A673 (cell line): ENCODE results near the gene EBF4. TPM values are rescaled to one million over a fixed set of nuclear protein-coding genes. Genes with fewer than 3 reads are reported as not detected.

Source experiments
- BruUV-seq: library from RNA; stranded (reverse); fragments of 400-500 nt; replicated peaks from 2 replicates; lab custom pipeline; 2021; lab: Mats Ljungman, UMichigan
- CTCF ChIA-PET: fragments of 300-600 bp; sonication (Branson Sonifier 250); formaldehyde crosslinking; loops from one replicate; lab custom pipeline; 2022; ENCODE audit warnings: antibody characterized with exemption; lab: Charles Lee
- POLR2A ChIA-PET: fragments of 300-600 bp; sonication (Branson Sonifier 250); formaldehyde crosslinking; loops from one replicate; lab custom pipeline; 2022; ENCODE audit warnings: antibody characterized with exemption; ENCODE audit not compliant: low non-redundant PET; lab: Charles Lee
- DNase-seq: peaks from one replicate; pipeline ENCODE4 v3.0.0-alpha.2; 2015; ENCODE audit warnings: low spot score
- H3K27ac ChIP-seq: fragments of 200-600 bp; sonication (generic); 2 replicates; pipeline ENCODE4 v1.5.1; 2016; ENCODE audit warnings: mixed run types, low read depth, mild to moderate bottlenecking, mixed read lengths, antibody characterized with exemption, low read length; ENCODE audit not compliant: poor library complexity, severe bottlenecking
- H3K27me3 ChIP-seq: fragments of 200-600 bp; sonication (generic); replicated peaks from 2 replicates; pipeline ENCODE4 v1.6.1; 2017; ENCODE audit warnings: mixed run types, low read depth, mild to moderate bottlenecking, mixed read lengths, antibody characterized with exemption, low read length; ENCODE audit not compliant: insufficient read depth, poor library complexity
- H3K36me3 ChIP-seq: fragments of 200-600 bp; sonication (generic); 2 replicates; pipeline ENCODE4 v1.6.1; 2016; ENCODE audit warnings: mixed run types, mild to moderate bottlenecking, mixed read lengths, antibody characterized with exemption, low read length; ENCODE audit not compliant: insufficient read depth, poor library complexity, severe bottlenecking
- H3K4me1 ChIP-seq: fragments of 200-600 bp; sonication (generic); 2 replicates; pipeline ENCODE4 v1.6.1; 2017; ENCODE audit warnings: mixed run types, mild to moderate bottlenecking, mixed read lengths, antibody characterized with exemption, low read length; ENCODE audit not compliant: insufficient read depth, poor library complexity, severe bottlenecking
- H3K4me3 ChIP-seq: fragments of 200-600 bp; sonication (generic); 2 replicates; pipeline ENCODE4 v1.5.1; 2016; ENCODE audit warnings: low read depth, mixed run types, mild to moderate bottlenecking, mixed read lengths, low read length; ENCODE audit not compliant: poor library complexity, severe bottlenecking
- H3K9me3 ChIP-seq: fragments of 200-600 bp; sonication (generic); 2 replicates; pipeline ENCODE4 v1.6.1; 2016; ENCODE audit warnings: mixed run types, low read depth, mild to moderate bottlenecking, mixed read lengths, antibody characterized with exemption, low read length; ENCODE audit not compliant: poor library complexity, severe bottlenecking
- CTCF ChIP-seq: fragments of 300-800, 200-600 bp; sonication (generic); conservative IDR thresholded peaks from 2 replicates; pipeline ENCODE4 v1.5.1; 2017; ENCODE audit warnings: low read depth, mild to moderate bottlenecking, antibody characterized with exemption, low read length, moderate library complexity, mixed read lengths
- EZH2 ChIP-seq: fragments of 200-600 bp; sonication (generic); IDR thresholded peaks from 2 replicates; pipeline ENCODE4 v1.6.1; 2017; ENCODE audit warnings: borderline replicate concordance, low read depth, mild to moderate bottlenecking, mixed read lengths, antibody characterized with exemption, low read length; ENCODE audit not compliant: poor library complexity, severe bottlenecking
- intact Hi-C: fragments of 100-400 bp; cut with micrococcal nuclease; formaldehyde crosslinking; loops from one replicate; pipeline ENCODE4 v1.10.0; 2022; ENCODE audit not compliant: unreplicated experiment
- total RNA-seq: library from RNA; stranded (reverse); gene quantifications from 2 replicates; pipeline ENCODE4 v1.2.3, GENCODE V29; 2021

EBF4 gene
- total RNA-seq, 1 experiment from 2014 or later = 0.52 TPM

DNA sequence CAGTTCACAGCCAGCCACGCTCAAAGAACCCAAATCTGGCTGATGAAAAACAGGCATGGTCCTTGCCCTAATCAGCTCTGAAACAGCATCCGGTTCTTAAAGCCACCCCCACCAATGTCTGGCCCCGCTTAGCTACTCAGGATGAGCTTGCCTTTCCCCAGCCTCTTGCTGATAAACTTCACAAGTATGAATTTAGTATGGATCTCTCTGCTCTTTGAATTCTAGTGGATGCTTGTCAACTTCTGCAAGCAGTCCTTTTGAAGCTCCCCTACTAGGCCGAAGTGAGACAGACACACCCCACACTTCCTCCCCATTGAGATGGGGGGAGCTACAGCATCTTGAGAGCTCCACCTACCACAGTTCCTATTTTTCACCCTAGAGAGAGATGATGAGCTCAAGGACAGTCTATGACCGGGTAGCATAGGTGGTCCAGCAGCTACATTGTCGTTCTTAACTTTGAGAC lies 36.7 kb downstream of the EBF4 start:
- H3K9me3 ChIP-seq = no peaks in the 10 kb centered on the region
- H3K27me3 ChIP-seq = peaks cover 44% of the 10 kb centered on the region
- ChIA-PET CTCF (interaction anchor here (0.7 kb wide), 1 partner anchor 27 kb away, joined by 4 read pairs; no protein-coding TSS in a partner anchor), POLR2A (no interaction called here)
- H3K27ac ChIP-seq = no peak overlapping the region
- TF ChIP-seq CTCF (no peak), EZH2 (no peak)
- no TSS peak for BruUV-seq
- no peaks in the 10 kb centered on the region for H3K4me1 ChIP-seq
- no peak for DNase-seq
- intact Hi-C loops = no loop called here
- H3K4me3 ChIP-seq = no peak overlapping the region
- no peaks in the 10 kb centered on the region for H3K36me3 ChIP-seq

DNA sequence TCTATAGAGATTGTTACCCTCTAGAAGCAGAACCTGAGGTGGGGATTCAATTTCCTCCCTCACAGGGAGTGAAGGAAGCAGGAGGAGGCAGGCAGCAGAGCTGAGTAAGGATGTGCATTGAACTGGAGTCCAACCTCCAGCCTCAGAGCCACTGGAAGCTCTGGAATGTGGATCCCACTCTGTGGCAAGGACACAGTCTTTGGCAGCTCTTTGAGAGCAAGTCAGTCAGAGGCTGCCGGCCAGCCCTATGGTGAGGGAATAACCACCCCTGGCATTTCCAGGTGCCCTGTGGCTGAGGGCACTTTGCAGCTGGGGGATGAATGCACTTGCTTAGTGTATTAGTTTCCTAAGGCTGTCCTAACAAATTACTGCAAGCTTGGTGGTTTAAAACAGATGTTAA lies 37.2 kb downstream of the EBF4 start:
- ChIA-PET CTCF (no interaction called here), POLR2A (no interaction called here)
- TF ChIP-seq CTCF (no peak), EZH2 (no peak)
- Histone ChIP-seq H3K4me1 (no peaks in the 10 kb centered on the region), H3K27me3 (peaks cover 43% of the 10 kb centered on the region), H3K27ac (no peak overlapping the region), H3K36me3 (no peaks in the 10 kb centered on the region), H3K9me3 (no peaks in the 10 kb centered on the region), H3K4me3 (no peak overlapping the region)
- intact Hi-C loops = no loop called here
- DNase-seq = no peak
- no TSS peak for BruUV-seq

- no peak overlapping the region for H3K4me3 ChIP-seq
- no peak for DNase-seq
- TF ChIP-seq CTCF (no peak), EZH2 (no peak)
- no peaks in the 10 kb centered on the region for H3K9me3 ChIP-seq
- H3K4me1 ChIP-seq = no peaks in the 10 kb centered on the region
- H3K27me3 ChIP-seq = peaks cover 19% of the 10 kb centered on the region
- no peaks in the 10 kb centered on the region for H3K36me3 ChIP-seq
- intact Hi-C loops = no loop called here
- ChIA-PET POLR2A (no interaction called here), CTCF (no interaction called here)
- no TSS peak for BruUV-seq
- H3K27ac ChIP-seq = no peak overlapping the region
These were observed 42.3 kb downstream of the EBF4 start for GRCh38 chr20:2734899-2735298.
